ENCODE data around the gene CSRNP3. TPM values are rescaled to one million over a fixed set of nuclear protein-coding genes. Genes with fewer than 3 reads are reported as not detected.

Gene CSRNP3
- total and polyA plus RNA-seq, 4 donors = 0.18 to 2.2 (median 2.0) TPM

DNA sequence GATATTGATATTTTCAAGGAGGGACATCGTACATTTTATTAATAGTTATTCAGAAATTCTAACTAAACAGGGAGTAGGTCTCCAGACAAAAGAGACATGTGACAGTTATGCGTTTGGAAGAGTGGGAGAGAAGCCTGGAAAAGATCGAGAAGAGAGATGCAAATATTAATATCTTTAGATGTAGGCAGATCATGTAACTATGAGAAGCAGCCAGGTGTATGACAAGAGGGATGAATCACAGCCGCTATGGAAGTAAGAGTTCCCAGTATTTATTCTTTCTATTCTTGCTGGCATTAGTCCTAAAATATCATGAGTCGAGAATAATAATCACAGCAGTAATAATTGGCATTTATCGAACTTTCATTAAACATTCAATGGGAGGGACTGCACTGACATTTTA is 140.2 kb downstream of the CSRNP3 start:
- Histone ChIP-seq H3K4me3 (ENCODE audit: low read depth in 1 of 3, low read length in 3 of 3) (no peak overlapping the region), H3K36me3 (ENCODE audit: control insufficient read depth in 4 of 4, insufficient read depth in 3 of 4, low read depth in 1 of 4, low read length in 3 of 4) (no peaks in the 10 kb centered on the region), H3K4me1 (ENCODE audit: control insufficient read depth in 4 of 4, insufficient read depth in 4 of 4, low read length in 3 of 4) (no peaks in the 10 kb centered on the region), H3K9me3 (ENCODE audit: control insufficient read depth in 4 of 4, low read length in 3 of 4) (no peaks in the 10 kb centered on the region), H3K9ac (ENCODE audit: low read depth in 1 of 2, low read length in 2 of 2) (no peak overlapping the region), H3K27me3 (ENCODE audit: control insufficient read depth in 4 of 4, insufficient read depth in 4 of 4, low read length in 3 of 4) (no peaks in the 10 kb centered on the region), H3K27ac (ENCODE audit: low read depth in 1 of 2, low read length in 2 of 2) (no peak overlapping the region)
- 95% methylated on average over 6 of the region's 6 CpGs for WGBS
- TF ChIP-seq SP1 (IDR thresholded peaks at IDR 0.05) = no peak
- no peak for TF ChIP-seq HNF4G (IDR thresholded peaks at IDR 0.05)
- no peak for TF ChIP-seq HNF4A (conservative IDR thresholded peaks at IDR 0.05)
- TF ChIP-seq, protein P1, sequence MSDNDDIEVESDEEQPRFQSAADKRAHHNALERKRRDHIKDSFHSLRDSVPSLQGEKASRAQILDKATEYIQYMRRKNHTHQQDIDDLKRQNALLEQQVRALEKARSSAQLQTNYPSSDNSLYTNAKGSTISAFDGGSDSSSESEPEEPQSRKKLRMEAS (IDR thresholded peaks at IDR 0.05) = no peak
- TF ChIP-seq EGR1 (IDR thresholded peaks at IDR 0.05; ENCODE audit: low read depth in 2 of 2) = no peak
- TF ChIP-seq TAF1 (conservative IDR thresholded peaks at IDR 0.05) = no peak
- TF ChIP-seq, protein P2, sequence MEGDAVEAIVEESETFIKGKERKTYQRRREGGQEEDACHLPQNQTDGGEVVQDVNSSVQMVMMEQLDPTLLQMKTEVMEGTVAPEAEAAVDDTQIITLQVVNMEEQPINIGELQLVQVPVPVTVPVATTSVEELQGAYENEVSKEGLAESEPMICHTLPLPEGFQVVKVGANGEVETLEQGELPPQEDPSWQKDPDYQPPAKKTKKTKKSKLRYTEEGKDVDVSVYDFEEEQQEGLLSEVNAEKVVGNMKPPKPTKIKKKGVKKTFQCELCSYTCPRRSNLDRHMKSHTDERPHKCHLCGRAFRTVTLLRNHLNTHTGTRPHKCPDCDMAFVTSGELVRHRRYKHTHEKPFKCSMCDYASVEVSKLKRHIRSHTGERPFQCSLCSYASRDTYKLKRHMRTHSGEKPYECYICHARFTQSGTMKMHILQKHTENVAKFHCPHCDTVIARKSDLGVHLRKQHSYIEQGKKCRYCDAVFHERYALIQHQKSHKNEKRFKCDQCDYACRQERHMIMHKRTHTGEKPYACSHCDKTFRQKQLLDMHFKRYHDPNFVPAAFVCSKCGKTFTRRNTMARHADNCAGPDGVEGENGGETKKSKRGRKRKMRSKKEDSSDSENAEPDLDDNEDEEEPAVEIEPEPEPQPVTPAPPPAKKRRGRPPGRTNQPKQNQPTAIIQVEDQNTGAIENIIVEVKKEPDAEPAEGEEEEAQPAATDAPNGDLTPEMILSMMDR (IDR thresholded peaks at IDR 0.05; ENCODE audit: low read depth, low read length, missing input control) = no peak
- TF ChIP-seq GABPA (IDR thresholded peaks at IDR 0.05 in 1 of 2, conservative IDR thresholded peaks at IDR 0.05 in 1 of 2) = no peak
- TF ChIP-seq JUND (IDR thresholded peaks at IDR 0.05) = no peak
- DNase-seq (ENCODE audit: low spot score) = no peak

DNA sequence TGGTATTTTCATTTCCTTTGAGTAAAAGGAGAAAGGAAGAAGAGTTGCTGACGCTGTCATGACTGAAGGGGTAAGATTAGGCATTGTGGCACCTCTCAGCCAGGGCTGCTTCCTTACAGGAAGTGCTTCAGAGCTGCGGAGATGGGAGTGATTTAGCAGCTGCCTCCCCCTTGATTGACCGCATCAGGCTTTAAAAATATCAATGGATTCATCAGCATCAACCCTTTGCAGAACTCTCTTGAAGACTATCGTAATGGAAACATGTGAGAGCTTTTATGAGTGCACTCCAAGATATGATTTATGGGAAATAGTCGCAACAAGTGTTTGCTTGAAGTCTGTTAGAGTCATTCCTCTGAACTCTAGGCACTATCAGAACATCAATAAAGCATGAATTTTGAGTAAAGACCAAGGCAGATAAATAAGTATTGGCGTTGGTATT is 141.1 kb downstream of the CSRNP3 start:
- Histone ChIP-seq H3K4me3 (ENCODE audit: low read depth in 1 of 3, low read length in 3 of 3) (no peak overlapping the region), H3K4me1 (ENCODE audit: control insufficient read depth in 4 of 4, insufficient read depth in 4 of 4, low read length in 3 of 4) (no peaks in the 10 kb centered on the region), H3K27me3 (ENCODE audit: control insufficient read depth in 4 of 4, insufficient read depth in 4 of 4, low read length in 3 of 4) (no peaks in the 10 kb centered on the region), H3K36me3 (ENCODE audit: control insufficient read depth in 4 of 4, insufficient read depth in 3 of 4, low read depth in 1 of 4, low read length in 3 of 4) (no peaks in the 10 kb centered on the region), H3K9me3 (ENCODE audit: control insufficient read depth in 4 of 4, low read length in 3 of 4) (no peaks in the 10 kb centered on the region), H3K27ac (ENCODE audit: low read depth in 1 of 2, low read length in 2 of 2) (no peak overlapping the region), H3K9ac (ENCODE audit: low read depth in 1 of 2, low read length in 2 of 2) (no peak overlapping the region)
- no peak for DNase-seq (ENCODE audit: low spot score)
- WGBS = 72% methylated on average over 6 of the region's 6 CpGs
- no peak for TF ChIP-seq RXRA (IDR thresholded peaks at IDR 0.05)
- TF ChIP-seq, protein P3, sequence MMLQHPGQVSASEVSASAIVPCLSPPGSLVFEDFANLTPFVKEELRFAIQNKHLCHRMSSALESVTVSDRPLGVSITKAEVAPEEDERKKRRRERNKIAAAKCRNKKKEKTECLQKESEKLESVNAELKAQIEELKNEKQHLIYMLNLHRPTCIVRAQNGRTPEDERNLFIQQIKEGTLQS (IDR thresholded peaks at IDR 0.05) = no peak
- TF ChIP-seq, protein P4, sequence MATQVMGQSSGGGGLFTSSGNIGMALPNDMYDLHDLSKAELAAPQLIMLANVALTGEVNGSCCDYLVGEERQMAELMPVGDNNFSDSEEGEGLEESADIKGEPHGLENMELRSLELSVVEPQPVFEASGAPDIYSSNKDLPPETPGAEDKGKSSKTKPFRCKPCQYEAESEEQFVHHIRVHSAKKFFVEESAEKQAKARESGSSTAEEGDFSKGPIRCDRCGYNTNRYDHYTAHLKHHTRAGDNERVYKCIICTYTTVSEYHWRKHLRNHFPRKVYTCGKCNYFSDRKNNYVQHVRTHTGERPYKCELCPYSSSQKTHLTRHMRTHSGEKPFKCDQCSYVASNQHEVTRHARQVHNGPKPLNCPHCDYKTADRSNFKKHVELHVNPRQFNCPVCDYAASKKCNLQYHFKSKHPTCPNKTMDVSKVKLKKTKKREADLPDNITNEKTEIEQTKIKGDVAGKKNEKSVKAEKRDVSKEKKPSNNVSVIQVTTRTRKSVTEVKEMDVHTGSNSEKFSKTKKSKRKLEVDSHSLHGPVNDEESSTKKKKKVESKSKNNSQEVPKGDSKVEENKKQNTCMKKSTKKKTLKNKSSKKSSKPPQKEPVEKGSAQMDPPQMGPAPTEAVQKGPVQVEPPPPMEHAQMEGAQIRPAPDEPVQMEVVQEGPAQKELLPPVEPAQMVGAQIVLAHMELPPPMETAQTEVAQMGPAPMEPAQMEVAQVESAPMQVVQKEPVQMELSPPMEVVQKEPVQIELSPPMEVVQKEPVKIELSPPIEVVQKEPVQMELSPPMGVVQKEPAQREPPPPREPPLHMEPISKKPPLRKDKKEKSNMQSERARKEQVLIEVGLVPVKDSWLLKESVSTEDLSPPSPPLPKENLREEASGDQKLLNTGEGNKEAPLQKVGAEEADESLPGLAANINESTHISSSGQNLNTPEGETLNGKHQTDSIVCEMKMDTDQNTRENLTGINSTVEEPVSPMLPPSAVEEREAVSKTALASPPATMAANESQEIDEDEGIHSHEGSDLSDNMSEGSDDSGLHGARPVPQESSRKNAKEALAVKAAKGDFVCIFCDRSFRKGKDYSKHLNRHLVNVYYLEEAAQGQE (IDR thresholded peaks at IDR 0.05) = no peak
- TF ChIP-seq RAD21 (IDR thresholded peaks at IDR 0.05) = no peak
- TF ChIP-seq, protein P2 (IDR thresholded peaks at IDR 0.05; ENCODE audit: low read depth, low read length, missing input control) = no peak
- no peak for TF ChIP-seq SP1 (IDR thresholded peaks at IDR 0.05)
- TF ChIP-seq, protein P5, sequence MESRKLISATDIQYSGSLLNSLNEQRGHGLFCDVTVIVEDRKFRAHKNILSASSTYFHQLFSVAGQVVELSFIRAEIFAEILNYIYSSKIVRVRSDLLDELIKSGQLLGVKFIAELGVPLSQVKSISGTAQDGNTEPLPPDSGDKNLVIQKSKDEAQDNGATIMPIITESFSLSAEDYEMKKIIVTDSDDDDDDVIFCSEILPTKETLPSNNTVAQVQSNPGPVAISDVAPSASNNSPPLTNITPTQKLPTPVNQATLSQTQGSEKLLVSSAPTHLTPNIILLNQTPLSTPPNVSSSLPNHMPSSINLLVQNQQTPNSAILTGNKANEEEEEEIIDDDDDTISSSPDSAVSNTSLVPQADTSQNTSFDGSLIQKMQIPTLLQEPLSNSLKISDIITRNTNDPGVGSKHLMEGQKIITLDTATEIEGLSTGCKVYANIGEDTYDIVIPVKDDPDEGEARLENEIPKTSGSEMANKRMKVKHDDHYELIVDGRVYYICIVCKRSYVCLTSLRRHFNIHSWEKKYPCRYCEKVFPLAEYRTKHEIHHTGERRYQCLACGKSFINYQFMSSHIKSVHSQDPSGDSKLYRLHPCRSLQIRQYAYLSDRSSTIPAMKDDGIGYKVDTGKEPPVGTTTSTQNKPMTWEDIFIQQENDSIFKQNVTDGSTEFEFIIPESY (IDR thresholded peaks at IDR 0.05) = no peak
- TF ChIP-seq HNF4A (conservative IDR thresholded peaks at IDR 0.05) = no peak
- no peak for TF ChIP-seq HNF4G (IDR thresholded peaks at IDR 0.05)
- TF ChIP-seq, protein P1 (IDR thresholded peaks at IDR 0.05) = no peak
- no peak for TF ChIP-seq TAF1 (conservative IDR thresholded peaks at IDR 0.05)
- TF ChIP-seq NR2F2 (IDR thresholded peaks at IDR 0.05) = no peak
- no peak for TF ChIP-seq GABPA (IDR thresholded peaks at IDR 0.05 in 1 of 2, conservative IDR thresholded peaks at IDR 0.05 in 1 of 2)
- TF ChIP-seq YY1 (IDR thresholded peaks at IDR 0.05) = no peak
- TF ChIP-seq EGR1 (IDR thresholded peaks at IDR 0.05; ENCODE audit: low read depth in 2 of 2) = no peak
- no peak for TF ChIP-seq JUND (IDR thresholded peaks at IDR 0.05)
- no peak for TF ChIP-seq FOXA1 (IDR thresholded peaks at IDR 0.05)
- TF ChIP-seq FOXA2 (IDR thresholded peaks at IDR 0.05) = no peak

Measured in liver (tissue), 9 donors.